SK-N-MC (cell line): ENCODE data around the gene GPC3.

Experiments used
- EZH2 ChIP-seq: fragments of 200-600 bp; sonication (generic); IDR thresholded peaks from one replicate; pipeline ENCODE4 v1.6.1; 2017; ENCODE audit warnings: antibody characterized with exemption
- POLR2AphosphoS5 ChIP-seq: IDR thresholded peaks from 2 replicates; pipeline ENCODE4 v1.6.1; 2012; ENCODE audit warnings: mild to moderate bottlenecking, low read depth, low read length, borderline replicate concordance

DNA sequence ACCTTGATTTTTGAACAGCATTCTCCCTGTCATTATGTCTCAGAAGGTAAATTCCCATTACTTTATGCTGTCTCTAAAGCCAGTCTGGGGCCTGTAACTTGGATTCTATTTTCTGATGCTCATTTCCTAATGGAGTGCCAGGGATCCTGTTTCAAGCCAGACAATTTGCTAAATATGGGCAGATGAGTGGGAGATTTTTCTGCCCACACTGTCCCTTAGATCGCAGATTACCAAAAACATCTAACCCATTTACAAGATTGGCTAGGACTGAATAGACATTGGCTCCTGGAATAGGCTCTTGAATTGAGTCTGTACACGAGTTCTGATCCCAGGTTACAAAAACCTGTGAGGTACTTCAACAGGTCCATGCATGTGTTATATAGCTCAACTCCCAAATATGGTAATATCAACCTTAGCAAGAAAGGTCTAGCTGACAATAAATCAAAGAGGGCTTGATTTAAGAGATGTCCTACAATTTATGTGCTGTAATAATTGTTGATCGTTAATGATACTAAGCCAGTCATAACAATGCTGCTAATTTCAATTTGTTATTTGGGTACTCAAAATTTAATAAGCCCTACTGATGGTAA, 5.7 kb downstream of the GPC3 start:
- TF ChIP-seq POLR2AphosphoS5 (no peak), EZH2 (no peak)
